DMS79 treated with DMSO at 0.1 percent for 48 hours (cell line): ENCODE results near the gene GRPEL2.
A peak's percentile ranks its signal among the peaks of the same experiment; 100 is the strongest.
"Not testable (repeated sequence)": the region's sequence is repeated elsewhere in the genome, so short reads cannot be mapped to it uniquely, and the experiment has no call there.

Source experiments
- DNase-seq: peaks from one replicate; lab custom pipeline; 2025; lab: John Stamatoyannopoulos, UW

Gene GRPEL2

DNA sequence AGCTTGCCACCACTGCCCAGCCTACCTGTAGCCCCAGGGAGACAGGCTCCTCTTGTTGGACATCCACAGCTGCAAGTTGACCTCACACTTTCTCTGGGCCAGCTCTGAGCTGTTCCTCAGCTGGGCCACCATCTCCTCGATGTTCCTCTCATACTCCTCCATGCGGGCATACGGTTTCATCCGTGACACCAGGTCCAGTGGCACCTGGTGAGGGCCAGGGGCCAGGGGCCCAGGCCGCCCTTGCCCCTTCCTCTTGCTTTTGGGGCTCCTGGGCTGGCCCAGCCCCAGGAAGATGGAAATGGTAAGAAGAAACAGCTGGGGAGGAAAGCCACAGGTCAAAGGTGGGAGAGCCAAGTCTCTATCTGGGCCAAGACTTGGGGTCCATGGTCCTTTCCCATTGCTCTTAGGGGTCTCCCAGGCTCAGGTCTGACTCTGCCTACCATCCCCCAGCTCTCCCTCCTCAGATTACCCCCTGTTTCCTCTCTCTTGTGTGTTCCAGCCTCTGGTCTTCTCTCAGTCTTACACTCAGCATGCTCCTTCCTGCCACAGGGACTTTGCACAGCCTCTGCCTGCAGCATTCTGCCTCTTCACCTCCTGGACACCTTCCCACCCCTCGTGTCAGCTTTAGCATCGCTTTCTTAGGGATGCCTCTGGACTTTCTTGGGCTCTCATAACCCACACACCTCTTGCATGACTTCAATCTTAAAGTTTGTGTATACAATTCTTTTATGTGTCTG is 31.6 kb downstream of the GRPEL2 start:
- DNase-seq = no peak

DNA sequence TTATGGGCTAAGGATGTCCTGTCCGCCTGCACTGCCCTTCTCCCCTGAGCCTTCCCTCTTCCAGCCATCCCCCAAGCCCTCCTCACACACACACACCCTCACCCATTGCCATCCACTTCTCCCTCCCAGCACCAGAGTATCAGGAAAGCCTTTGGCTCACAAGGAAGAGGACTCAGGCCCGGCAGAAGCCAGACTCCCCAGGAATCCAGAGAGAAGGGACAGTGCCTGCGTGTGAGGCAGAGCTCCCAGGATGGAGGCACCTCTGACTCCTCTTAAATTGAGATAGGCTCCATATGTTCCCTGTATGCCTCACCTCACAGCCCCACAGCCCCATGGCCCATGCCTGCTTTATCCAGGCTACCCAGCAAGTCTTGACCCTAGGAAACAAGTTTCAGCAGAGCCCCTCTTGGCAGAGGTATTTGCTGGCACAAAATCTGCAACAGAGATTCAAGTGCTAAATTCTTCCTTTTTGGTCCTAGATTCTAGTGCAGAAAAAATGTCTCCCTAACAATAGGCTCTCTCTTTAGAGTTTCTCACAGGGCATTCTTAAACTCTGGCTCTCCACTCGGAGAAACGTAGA is 33.0 kb downstream of the GRPEL2 start:
- DNase-seq = no peak

DNA sequence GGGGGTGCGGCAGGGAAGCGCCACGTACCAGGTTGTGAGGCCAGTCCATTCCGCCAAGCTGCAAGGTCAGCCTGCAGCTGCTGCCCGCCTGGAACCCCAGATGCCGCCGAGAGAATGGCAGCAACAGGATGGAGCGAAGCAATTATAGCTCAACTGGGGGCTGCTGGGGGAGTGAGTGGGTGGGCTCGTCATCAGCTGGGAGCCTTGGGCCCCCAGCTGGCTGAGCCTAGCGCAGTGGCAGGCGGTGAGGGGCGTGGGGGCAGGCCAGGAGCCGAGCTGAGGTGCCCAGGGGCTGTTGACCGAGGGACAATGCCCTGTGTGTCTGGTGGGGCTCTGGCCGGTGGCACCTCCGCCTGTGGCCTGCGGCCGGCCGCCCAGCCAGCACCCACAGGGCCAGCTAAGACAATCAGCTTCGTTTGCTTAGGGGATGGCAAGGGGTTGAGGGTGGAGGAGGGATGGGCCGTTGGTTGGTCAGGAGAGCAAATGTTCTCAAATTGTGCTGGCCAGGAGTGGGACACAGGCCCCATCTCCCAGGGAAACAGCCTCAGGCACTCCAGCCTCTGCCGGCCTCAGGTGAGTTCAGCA is 34.0 kb downstream of the GRPEL2 start, which contains the start of gene IL17B:
IL17B (minus strand) TSS at position 116 of the 585 bp plus-strand sequence; CDS start at position 49, 67 bp downstream.
- DNase-seq = no peak

DNA sequence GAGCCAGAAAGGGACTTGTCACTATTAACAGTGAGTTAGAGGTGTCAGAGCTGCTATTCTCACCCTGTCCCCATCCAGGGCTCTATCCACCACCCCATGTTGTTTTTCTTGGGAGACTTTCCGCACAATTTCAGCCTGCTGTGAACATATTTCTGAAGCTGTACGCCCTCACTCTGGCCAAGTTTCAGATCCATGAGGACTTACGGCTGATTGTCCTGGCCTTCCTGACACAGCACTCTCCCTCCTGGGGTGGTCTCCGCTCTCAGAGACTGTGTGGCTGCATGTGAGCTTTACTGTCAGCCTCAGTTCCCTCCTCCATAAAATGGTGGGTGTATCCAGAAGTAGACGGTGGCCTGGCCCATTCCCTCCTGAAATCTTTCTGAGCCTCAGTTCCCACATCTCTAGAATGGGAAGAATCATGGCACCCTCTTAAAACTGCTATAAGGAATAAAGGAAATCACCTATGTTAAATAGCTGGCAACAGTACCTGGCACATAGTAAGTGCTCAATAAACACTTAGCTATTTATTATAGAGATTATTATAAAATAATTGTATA is 34.6 kb downstream of the GRPEL2 start:
- DNase-seq = no peak

- DNase-seq = no peak
Measured at GRCh38 chr5:149380466-149381121, 35.3 kb downstream of the GRPEL2 start.

GRCh38 chr5:149381261-149381985 is 36.1 kb downstream of the GRPEL2 start:
- no peak for DNase-seq

GRCh38 chr5:149381986-149382338 is 36.7 kb downstream of the GRPEL2 start:
- peak; percentile 5 for DNase-seq

GRCh38 chr5:149382517-149383220 is 37.4 kb downstream of the GRPEL2 start:
- DNase-seq = no peak

DNA sequence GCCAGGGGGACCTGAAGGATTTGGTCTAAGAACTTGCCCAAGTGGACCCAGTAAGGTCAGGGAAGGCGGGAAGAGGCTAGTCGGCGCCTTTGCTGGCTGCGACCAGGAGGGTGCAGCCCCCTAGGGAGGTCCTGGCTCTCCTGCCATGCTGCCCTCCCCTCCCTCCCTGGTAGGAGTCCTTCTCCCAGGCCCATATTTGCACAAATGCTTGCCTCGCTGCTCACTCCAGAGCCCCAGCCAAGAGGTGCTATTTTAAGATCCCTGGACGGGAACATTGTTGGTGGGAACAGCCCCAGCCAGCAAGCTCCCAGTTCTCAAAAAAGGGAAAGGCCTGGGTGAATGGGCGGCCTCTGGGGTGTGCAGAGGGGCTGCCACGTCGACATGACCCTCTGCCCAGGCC is 38.1 kb downstream of the GRPEL2 start:
- no peak for DNase-seq

DNA sequence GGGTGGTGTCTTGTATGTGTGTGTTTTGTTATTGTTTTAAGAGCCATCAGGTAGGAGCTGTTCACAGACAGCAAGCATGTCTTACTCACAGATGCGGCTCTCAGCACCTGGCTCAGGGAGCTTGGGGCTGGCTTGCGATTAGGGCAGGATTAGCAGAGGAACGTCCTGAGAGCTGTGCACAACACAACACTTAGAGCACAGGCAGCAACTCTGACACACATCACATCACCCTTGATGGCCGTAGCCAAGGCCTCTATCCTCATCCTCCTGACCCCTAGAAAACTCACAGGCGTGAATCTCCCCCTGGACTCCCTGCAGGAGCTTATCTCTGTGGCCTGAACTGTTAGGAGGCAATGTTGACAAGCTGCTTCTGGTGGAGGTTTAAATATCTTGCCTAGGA is 40.9 kb downstream of the GRPEL2 start:
- DNase-seq = no peak

DNA sequence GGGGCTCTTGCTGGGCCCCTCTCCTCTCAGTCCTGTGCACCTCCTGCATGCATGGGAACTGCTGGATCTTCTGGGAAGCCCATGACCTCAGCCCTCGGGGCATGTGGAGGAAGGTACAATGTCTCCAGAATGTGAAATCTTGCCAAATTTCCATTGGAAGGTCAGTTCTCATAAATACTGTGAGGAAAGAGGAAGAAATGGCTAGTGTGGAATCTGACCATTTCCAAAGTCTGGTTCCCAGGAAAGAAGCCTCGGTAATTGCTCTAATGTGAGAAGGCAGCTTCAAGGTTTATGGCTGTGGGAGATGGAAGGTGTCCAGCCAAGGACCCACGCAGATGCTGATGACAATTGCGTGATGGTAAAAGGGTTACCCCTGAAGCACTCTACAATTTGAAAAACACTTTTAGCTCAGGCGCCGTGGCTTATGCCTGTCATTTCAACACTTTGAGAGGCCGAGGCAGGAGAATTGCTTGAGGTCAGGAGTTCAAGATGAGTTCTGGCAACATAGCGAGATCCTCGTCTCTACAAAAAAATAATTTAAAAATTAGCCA is 41.9 kb downstream of the GRPEL2 start:
- DNase-seq = no peak

- DNase-seq = no peak
Measured at GRCh38 chr5:149387982-149388381, 42.7 kb downstream of the GRPEL2 start.

DNA sequence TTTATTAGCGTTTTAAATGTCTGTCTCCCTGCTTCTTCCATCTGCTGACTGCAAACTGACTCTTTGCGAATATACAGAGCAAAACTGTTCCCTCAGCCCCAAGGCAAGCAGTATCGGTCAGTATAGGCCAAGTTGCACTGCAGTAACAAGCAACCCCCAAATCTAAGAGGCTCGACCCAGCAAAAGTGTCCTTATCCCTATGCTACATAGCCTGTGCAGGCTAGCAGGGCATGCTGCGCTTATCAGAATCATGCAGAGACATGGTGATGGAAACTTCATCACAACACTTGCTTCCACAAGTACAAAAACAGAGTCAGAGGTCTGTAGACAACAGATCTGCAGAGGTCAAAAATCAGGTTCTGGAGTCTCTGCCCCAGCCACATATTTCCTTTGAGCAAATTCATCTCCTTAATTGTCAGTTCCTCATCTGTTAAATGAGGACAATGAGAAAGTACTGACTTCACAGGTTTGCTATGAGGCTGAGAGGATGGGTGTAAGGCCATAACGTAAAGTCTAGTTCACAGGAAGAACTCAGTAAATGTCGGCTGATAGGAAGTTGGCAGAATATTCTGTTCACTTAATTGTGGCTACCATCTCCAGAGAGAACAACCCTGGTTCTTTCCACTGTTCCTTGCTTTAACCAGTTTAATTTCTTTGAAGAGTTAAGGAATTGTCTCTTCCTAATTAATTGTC is 43.3 kb downstream of the GRPEL2 start:
- no peak for DNase-seq

DNA sequence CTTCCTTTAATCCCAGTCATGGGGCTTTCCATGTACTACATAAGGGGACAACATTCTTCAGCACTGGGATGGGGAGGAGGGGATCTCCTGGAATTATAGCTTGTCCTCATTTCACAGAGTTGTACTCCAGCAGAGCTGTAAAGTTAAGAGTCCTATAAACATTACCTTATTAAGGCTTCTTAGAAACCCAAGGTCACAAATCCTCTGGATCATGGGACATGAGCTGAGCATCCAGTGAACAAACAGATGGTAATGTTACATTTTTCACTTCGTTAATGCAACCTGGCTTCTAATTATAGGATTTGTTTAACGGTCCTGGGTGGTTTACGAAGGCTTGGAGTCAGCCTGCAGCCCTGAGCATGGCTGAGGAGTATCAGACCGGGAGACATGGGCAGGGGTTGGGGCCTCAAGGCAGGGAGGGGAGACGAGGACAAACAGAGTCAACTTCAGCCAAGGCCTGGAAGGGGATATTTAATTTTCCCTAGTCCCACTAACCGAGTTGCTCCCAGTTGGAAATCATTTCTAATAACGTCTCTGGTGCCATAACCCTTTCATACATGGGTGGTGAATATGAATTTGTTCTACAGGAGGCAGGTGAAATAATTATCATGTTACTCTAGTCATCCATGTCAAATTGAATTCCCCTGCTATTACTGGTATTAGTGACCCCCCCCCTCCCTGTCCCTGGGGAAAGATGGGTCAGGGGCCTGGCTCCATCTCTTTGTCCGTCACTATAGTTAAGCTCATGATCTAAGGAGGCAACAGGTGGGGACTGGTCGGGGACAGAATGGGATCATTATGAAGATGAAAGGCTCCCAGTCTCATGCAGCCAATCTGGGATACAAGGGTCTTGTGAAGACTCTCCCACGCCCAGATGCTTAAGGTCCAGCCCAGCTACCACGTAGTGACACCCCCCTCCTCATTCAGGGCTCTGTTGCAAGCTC is 44.5 kb downstream of the GRPEL2 start:
- no peak for DNase-seq

DNA sequence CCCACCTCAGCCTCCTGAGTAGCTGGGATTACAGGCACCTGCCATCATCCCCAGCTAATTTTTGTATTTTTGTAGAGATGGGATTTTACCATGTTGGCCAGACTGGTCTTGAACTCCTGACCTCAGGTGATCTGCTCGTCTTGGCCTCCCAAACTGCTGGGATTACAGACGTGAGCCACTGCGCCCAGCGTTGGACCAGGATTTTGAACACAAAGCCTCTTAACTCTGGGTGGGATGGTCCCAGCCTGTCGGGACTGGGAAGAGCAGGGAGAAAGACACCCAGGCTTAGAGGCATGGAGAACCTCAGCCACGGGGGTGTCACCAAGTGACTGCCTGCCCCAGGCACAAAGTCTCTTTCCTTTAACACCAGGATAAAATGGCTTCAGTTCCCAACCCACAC is 45.8 kb downstream of the GRPEL2 start:
- DNase-seq = not testable (repeated sequence)

DNA sequence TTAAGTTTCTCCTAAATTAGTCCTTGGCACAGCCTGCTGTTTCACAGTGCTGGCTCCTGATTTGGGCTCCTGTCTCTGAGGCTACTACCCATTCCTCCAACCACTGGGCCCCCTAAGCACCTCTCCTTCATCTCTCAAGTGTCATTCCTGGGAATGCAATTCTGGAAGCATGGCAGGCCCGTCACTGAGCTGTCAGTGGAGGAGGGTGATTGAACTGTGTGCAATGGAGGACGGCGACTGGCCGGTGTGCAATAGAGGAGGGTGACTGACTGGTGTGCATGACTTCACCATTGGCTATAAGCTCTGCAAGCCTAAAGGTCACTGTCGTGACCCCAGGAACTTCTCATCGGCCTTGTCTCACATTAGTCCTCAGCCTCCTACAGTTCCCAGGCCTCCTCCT is 46.2 kb downstream of the GRPEL2 start:
- DNase-seq = no peak

GRCh38 chr5:149392718-149393117 is 47.4 kb downstream of the GRPEL2 start:
- DNase-seq = no peak

DNA sequence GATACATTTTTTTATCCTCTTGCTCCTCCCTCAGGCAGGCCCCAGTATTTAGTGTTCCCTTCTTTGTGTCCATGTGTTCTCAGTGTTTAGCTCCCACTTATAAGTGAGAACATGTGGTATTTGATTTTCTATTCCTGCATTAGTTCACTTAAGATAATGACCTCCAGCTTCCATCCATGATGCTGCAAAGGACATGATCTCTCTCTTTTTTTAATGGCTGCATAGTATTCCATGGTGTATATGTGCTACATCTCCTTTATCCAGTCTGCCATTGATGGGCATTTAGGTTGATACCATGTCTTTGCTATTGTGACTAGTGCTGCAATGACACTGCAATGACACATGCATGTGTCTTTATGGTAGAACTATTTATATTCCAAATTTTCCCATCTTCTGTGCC is 49.7 kb downstream of the GRPEL2 start:
- not testable (repeated sequence) for DNase-seq

DNA sequence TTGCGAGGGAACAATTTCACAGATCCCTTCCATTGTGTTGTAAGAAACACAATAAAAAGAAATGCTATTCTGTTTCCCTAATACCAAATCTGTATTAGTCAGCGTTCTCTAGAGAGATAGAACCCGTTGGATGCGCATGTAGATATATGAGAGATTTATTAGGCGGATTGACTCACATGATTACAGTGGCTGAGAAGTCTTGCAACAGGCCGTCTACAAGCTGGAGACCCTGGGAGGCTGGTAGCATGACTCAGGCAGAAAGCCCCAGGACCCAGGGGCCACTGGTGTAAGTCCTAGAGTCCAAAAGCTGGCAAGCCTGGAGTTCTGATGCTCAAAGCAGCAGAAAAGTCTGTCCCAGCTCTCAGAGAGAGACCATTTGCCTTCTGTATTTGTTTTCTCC is 52.2 kb downstream of the GRPEL2 start:
- no peak for DNase-seq
